ENCODE measurements around the gene TMOD3.
A peak's percentile ranks its signal among the peaks of the same experiment; 100 is the strongest.

Gene TMOD3

DNA sequence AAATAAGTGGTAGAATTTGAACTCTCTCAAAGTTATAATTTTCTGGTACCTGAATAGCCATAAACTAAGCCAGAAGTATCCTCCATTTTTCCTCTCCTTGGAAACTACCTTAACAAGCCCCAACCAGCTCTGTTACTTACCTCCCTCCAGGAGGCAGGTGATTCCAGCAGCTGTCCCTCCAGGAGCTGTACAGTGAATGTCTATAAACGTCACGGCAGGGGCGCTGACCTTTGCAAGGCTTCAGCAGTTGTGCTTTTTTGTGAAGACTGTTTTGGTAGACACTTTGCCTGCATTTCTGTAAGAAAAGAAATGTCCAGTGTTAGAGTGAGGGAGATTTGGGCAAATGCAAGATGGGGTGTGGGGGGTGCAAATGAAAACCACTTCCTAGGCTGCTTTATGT, 75.0 kb downstream of the TMOD3 start:
- TF ChIP-seq, protein P1, sequence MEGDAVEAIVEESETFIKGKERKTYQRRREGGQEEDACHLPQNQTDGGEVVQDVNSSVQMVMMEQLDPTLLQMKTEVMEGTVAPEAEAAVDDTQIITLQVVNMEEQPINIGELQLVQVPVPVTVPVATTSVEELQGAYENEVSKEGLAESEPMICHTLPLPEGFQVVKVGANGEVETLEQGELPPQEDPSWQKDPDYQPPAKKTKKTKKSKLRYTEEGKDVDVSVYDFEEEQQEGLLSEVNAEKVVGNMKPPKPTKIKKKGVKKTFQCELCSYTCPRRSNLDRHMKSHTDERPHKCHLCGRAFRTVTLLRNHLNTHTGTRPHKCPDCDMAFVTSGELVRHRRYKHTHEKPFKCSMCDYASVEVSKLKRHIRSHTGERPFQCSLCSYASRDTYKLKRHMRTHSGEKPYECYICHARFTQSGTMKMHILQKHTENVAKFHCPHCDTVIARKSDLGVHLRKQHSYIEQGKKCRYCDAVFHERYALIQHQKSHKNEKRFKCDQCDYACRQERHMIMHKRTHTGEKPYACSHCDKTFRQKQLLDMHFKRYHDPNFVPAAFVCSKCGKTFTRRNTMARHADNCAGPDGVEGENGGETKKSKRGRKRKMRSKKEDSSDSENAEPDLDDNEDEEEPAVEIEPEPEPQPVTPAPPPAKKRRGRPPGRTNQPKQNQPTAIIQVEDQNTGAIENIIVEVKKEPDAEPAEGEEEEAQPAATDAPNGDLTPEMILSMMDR (conservative IDR thresholded peaks at IDR 0.05; ENCODE audit: control insufficient read depth, insufficient read depth, low read depth, low read length) = no peak
- no peak for DNase-seq (ENCODE audit: low read depth)

DNA sequence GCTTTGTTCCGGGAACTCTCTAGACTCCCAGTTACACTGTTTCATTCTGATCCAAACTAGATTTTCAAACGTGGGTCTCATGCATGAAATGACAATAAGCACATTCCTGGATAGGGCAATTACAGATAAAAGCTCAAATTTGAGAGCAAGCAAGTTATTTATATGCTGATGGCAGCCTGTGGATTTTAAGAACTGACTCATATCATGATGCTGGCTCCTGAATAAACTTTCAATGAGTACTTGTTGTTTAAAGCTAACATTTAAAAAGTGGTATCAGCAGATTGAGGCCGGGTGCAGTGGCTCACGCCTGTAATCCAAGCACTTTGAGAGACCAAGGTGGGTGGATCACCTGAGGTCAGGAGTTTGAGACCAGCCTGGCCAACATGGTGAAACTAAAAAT, 75.5 kb downstream of the TMOD3 start:
- TF ChIP-seq, protein P1 (conservative IDR thresholded peaks at IDR 0.05; ENCODE audit: control insufficient read depth, insufficient read depth, low read depth, low read length) = no peak
- DNase-seq (ENCODE audit: low read depth) = peak; percentile 16
- H3K4me3 ChIP-seq (ENCODE audit: control insufficient read depth, low read depth, low read length) = no peak overlapping the region

More for the DNA sequence above, 75.0 kb downstream of the TMOD3 start:
- H3K4me3 ChIP-seq (ENCODE audit: control insufficient read depth, low read depth, low read length) = no peak overlapping the region

DNA sequence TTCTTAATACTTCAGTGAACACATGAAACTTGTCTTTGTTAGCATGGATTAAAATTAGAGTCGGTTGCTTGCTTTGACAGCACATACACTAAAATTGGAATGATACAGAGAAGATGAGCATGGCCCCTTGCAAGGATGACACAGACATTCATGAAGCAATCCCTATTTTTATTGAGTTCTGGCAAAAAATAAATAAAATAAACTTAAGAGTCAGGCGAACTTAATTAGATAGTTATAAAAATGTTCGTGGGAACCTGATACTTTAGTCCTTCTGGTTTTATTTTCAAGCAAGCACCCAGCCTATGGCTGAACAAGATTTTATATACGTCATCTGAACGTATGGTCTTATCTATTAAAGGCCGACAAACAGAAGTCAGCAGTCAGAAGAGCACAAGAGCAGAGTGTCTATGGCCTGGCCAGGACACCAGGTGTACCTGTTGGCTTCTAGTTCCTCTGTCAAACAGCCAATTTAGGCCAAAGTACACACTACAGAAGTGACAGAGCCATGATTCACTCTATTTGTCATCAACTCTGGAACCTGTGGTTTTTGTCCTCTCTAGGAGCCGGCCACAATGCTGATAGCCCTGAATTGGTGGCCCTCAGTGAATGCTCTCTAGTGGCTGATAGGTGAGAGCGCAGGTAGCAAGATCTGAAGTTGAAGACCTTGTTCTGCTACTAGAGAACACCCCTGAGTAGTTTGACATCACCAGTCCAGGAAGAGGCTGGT, 77.8 kb downstream of the TMOD3 start:
- TF ChIP-seq, protein P1 (conservative IDR thresholded peaks at IDR 0.05; ENCODE audit: control insufficient read depth, insufficient read depth, low read depth, low read length) = no peak
- DNase-seq (ENCODE audit: low read depth) = peak; percentile 49
- H3K4me3 ChIP-seq (ENCODE audit: control insufficient read depth, low read depth, low read length) = no peak overlapping the region

DNA sequence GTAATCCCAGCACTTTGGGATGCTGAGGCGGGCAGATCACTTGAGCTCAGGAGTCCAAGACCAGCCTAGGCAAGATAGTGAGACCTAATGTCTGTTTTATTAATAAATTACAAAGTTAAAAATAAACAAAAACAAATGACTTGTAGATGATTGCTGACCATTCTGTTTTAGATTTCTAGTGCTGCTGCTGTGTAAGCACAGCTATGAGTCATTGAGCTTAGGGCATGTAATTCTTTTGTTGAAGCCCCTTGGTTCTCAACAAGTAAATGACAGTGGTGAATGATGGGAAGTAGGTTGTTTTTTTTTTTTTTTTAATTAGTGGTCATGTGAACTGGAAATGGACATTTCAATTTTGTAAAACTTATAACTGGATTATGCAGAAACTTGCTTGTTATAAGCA, 78.9 kb downstream of the TMOD3 start:
- DNase-seq (ENCODE audit: low read depth) = peak; percentile 26
- TF ChIP-seq, protein P1 (conservative IDR thresholded peaks at IDR 0.05; ENCODE audit: control insufficient read depth, insufficient read depth, low read depth, low read length) = no peak
- H3K4me3 ChIP-seq (ENCODE audit: control insufficient read depth, low read depth, low read length) = no peak overlapping the region

DNA sequence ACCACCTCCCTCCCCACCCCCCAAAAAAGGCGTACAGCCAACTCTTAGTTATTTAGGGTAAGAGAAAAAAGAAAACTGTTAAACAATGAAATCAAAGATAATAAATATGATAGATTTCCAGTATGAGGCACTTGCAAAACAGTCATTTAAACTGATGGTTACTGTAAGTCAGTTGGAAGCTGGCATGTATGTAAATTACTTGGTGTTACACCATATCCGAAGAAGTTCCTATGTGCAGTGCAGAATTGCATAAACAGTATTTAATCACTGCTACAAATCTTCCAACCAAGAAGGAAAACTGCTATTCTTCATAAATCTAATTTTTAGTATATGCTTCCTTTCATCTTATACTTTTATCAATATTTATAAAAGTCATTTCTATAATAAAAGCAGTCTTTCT, 80.1 kb downstream of the TMOD3 start:
- TF ChIP-seq, protein P1 (conservative IDR thresholded peaks at IDR 0.05; ENCODE audit: control insufficient read depth, insufficient read depth, low read depth, low read length) = no peak
- DNase-seq (ENCODE audit: low read depth) = no peak

DNA sequence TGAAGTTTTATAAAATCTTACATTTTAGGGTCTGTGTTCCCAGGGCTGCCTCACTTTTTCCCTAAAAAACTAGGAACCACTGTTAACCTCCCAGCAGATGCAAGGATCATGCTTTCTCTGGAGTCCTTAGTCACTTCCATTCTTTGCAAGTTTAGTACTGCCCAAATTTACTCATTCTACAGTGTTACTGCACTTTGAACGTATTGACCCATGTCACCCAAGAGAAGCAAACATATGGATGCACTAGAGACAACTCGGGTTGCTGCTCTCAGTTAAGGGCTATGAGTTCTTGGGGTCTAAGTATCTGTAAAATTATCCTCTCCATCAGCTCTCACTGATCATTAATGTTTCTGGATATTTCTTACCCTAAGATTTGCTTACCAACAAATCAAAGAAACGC, 83.1 kb downstream of the TMOD3 start:
- TF ChIP-seq, protein P1 (conservative IDR thresholded peaks at IDR 0.05; ENCODE audit: control insufficient read depth, insufficient read depth, low read depth, low read length) = no peak

More for the DNA sequence above, 80.1 kb downstream of the TMOD3 start:
- no peak overlapping the region for H3K4me3 ChIP-seq (ENCODE audit: control insufficient read depth, low read depth, low read length)

More for the DNA sequence above, 83.1 kb downstream of the TMOD3 start:
- no peak overlapping the region for H3K4me3 ChIP-seq (ENCODE audit: control insufficient read depth, low read depth, low read length)
- DNase-seq (ENCODE audit: low read depth) = no peak

All from fibroblast of mammary gland (primary cell).